ENCODE results near the gene ZRANB3.
"Not testable (repeated sequence)": the region's sequence is repeated elsewhere in the genome, so short reads cannot be mapped to it uniquely, and the experiment has no call there.

The ZRANB3 gene

DNA sequence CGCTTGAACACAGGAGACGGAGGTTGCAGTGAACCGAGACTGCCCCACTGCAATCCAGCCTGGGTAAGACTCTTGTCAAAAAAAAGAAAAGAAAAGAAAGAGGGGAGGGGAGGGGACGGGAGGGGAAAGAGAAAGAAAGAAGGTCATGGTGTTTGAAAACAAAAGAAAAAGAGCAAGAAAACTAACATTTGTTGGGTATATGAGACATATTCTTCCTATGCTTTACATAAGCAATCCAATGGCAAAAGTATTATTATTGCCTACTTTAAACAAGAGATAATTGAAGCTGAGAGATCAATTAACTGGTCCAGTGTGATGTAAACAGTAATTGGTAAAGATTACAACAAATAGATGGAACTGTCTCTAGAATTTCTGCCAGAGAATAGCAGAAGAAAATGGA, 157.3 kb downstream of the ZRANB3 start:
- Histone ChIP-seq H3K27me3 (ENCODE audit: control insufficient read depth in 2 of 2, insufficient read depth in 2 of 2, low read length in 2 of 2) (no peaks in the 10 kb centered on the region), H3K4me1 (ENCODE audit: control insufficient read depth in 2 of 2, insufficient read depth in 2 of 2, low read length in 2 of 2) (no peaks in the 10 kb centered on the region), H3K4me3 (ENCODE audit: low read length in 2 of 2) (no peak overlapping the region), H3K36me3 (ENCODE audit: control insufficient read depth in 2 of 2, insufficient read depth in 2 of 2, low read length in 2 of 2) (no peaks in the 10 kb centered on the region), H3K27ac (ENCODE audit: low read depth in 2 of 2, low read length in 2 of 2) (no peak overlapping the region), H3K9me3 (ENCODE audit: control insufficient read depth in 2 of 2, low read length in 2 of 2) (no peaks in the 10 kb centered on the region), H3K9ac (ENCODE audit: low read depth in 1 of 2, low read length in 2 of 2) (no peak overlapping the region)

DNA sequence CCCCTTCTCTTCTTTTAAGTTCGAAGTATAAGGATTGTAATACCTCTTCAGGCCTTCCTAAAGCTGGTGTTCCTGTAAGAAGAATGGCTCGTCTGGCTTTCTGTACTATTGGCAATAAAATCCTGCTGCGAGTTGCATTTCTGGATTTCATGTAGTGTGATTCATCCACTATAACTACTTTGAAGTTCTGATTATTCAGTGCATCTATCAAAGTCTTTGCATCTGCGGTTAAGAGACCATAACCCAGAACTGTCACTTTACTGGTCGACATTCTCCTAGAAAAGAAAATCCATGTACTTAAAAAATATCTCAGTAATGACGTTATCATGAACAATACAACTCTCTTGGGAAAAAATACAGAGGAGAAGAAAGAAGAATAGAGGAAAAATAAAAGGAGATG, 181.1 kb downstream of the ZRANB3 start:
- Histone ChIP-seq H3K9ac (ENCODE audit: low read depth in 1 of 2, low read length in 2 of 2) (no peak overlapping the region), H3K27ac (ENCODE audit: low read depth in 2 of 2, low read length in 2 of 2) (no peak overlapping the region), H3K4me3 (ENCODE audit: low read length in 2 of 2) (no peak overlapping the region), H3K27me3 (ENCODE audit: control insufficient read depth in 2 of 2, insufficient read depth in 2 of 2, low read length in 2 of 2) (no peaks in the 10 kb centered on the region), H3K36me3 (ENCODE audit: control insufficient read depth in 2 of 2, insufficient read depth in 2 of 2, low read length in 2 of 2) (no peaks in the 10 kb centered on the region), H3K4me1 (ENCODE audit: control insufficient read depth in 2 of 2, insufficient read depth in 2 of 2, low read length in 2 of 2) (no peaks in the 10 kb centered on the region), H3K9me3 (ENCODE audit: control insufficient read depth in 2 of 2, low read length in 2 of 2) (peaks cover 0 to 3% of the 10 kb centered on the region in 2 donors)

DNA sequence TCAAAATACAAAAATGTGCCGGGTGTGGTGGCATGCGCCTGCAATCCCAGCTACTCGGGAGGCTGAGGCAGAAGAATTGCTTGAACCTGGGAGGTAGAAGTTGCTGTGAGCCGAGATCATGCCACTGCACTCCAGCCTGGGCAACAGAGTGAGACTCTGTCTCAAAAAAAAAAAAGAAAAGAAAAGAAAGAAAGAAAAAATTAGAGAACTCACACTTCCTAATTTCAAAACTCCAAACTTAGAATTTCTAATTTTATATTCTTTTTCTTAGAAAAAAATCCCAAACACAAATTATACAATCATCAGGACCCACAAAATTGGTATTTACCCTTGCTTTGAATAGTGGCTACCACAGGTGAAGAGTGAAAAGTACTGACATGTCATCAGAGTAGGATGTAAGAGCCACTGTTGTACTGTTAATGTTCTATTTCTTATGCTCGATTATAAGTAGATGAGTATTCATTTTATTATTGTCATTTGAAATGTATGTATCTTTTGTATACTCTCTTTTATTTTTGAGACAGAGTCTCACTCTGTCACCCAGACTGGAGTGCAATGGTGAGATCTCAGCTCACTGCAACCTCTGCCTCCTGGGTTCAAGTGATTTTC, 182.8 kb downstream of the ZRANB3 start:
- H3K4me3 ChIP-seq (ENCODE audit: low read length in 2 of 2); H3K27me3 ChIP-seq (ENCODE audit: control insufficient read depth in 2 of 2, insufficient read depth in 2 of 2, low read length in 2 of 2); H3K4me1 ChIP-seq (ENCODE audit: control insufficient read depth in 2 of 2, insufficient read depth in 2 of 2, low read length in 2 of 2); H3K9ac ChIP-seq (ENCODE audit: low read depth in 1 of 2, low read length in 2 of 2); H3K27ac ChIP-seq (ENCODE audit: low read depth in 2 of 2, low read length in 2 of 2); H3K9me3 ChIP-seq (ENCODE audit: control insufficient read depth in 2 of 2, low read length in 2 of 2); H3K36me3 ChIP-seq (ENCODE audit: control insufficient read depth in 2 of 2, insufficient read depth in 2 of 2, low read length in 2 of 2): not testable (repeated sequence)

DNA sequence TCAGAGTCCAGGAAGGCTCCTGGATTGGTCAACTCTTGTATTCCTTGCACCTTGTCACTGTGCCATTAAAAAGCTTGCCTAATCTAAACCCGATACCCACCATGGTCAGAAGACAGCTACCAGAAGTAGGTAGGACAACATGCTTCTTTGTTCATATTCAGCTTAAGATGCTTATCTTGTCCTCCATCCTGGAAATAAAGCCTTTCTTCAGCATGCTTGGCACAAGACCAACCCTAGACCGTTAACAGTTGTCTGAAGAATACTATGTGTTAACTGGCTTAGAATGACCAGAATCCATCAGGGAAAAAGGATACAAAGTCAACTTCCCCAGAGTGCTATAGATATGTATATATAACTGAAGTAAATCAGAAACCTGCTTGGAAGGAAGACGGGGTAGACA, 193.9 kb downstream of the ZRANB3 start:
- Histone ChIP-seq H3K4me3 (ENCODE audit: low read length in 2 of 2) (no peak overlapping the region), H3K27me3 (ENCODE audit: control insufficient read depth in 2 of 2, insufficient read depth in 2 of 2, low read length in 2 of 2) (no peaks in the 10 kb centered on the region), H3K4me1 (ENCODE audit: control insufficient read depth in 2 of 2, insufficient read depth in 2 of 2, low read length in 2 of 2) (no peaks in the 10 kb centered on the region), H3K9ac (ENCODE audit: low read depth in 1 of 2, low read length in 2 of 2) (no peak overlapping the region), H3K36me3 (ENCODE audit: control insufficient read depth in 2 of 2, insufficient read depth in 2 of 2, low read length in 2 of 2) (no peaks in the 10 kb centered on the region), H3K9me3 (ENCODE audit: control insufficient read depth in 2 of 2, low read length in 2 of 2) (no peaks in the 10 kb centered on the region), H3K27ac (ENCODE audit: low read depth in 2 of 2, low read length in 2 of 2) (no peak overlapping the region)

DNA sequence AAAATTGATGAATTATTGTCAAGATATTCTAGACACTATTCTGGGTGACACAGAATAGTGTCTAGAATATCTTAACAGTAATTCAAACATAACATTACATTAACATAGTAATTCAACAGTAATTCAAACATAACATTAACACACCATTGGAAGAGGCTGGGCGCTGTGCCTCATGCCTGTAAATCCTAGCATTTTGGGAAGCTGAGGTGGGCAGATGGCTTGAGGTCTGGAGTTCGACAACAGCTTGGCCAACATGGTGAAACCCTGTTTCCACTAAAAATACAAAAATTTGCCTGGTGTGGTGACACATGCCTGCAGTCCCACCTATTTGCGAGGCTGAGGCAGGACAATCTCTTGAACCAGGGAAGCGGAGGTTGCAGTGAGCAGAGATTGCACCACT, 195.8 kb downstream of the ZRANB3 start:
- Histone ChIP-seq H3K4me3 (ENCODE audit: low read length in 2 of 2) (no peak overlapping the region), H3K27me3 (ENCODE audit: control insufficient read depth in 2 of 2, insufficient read depth in 2 of 2, low read length in 2 of 2) (no peaks in the 10 kb centered on the region), H3K9me3 (ENCODE audit: control insufficient read depth in 2 of 2, low read length in 2 of 2) (no peaks in the 10 kb centered on the region), H3K4me1 (ENCODE audit: control insufficient read depth in 2 of 2, insufficient read depth in 2 of 2, low read length in 2 of 2) (no peaks in the 10 kb centered on the region), H3K27ac (ENCODE audit: low read depth in 2 of 2, low read length in 2 of 2) (no peak overlapping the region), H3K9ac (ENCODE audit: low read depth in 1 of 2, low read length in 2 of 2) (no peak overlapping the region), H3K36me3 (ENCODE audit: control insufficient read depth in 2 of 2, insufficient read depth in 2 of 2, low read length in 2 of 2) (no peaks in the 10 kb centered on the region)

DNA sequence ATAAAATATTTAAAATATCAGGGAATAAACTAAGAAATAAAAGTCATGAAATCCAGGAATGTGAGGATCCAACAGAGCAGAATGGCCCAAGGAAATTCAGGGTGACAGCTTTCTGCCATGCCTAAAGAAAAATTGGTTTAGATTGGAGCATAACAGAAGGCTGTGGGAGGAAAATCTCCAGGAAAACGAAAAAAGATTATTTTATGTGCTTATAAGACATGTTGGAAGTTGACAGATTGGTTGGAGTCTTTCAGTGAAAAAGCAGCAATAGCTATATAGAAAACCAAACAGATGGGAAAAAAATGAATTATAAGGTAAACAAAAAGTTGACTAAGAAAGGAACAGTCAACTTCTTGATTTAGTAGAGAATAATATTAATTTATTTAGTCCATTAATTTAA, 203.9 kb downstream of the ZRANB3 start:
- Histone ChIP-seq H3K9ac (ENCODE audit: low read depth in 1 of 2, low read length in 2 of 2) (no peak overlapping the region), H3K4me1 (ENCODE audit: control insufficient read depth in 2 of 2, insufficient read depth in 2 of 2, low read length in 2 of 2) (no peaks in the 10 kb centered on the region), H3K36me3 (ENCODE audit: control insufficient read depth in 2 of 2, insufficient read depth in 2 of 2, low read length in 2 of 2) (no peaks in the 10 kb centered on the region), H3K27ac (ENCODE audit: low read depth in 2 of 2, low read length in 2 of 2) (no peak overlapping the region), H3K4me3 (ENCODE audit: low read length in 2 of 2) (no peak overlapping the region), H3K27me3 (ENCODE audit: control insufficient read depth in 2 of 2, insufficient read depth in 2 of 2, low read length in 2 of 2) (no peaks in the 10 kb centered on the region), H3K9me3 (ENCODE audit: control insufficient read depth in 2 of 2, low read length in 2 of 2) (no peaks in the 10 kb centered on the region)

DNA sequence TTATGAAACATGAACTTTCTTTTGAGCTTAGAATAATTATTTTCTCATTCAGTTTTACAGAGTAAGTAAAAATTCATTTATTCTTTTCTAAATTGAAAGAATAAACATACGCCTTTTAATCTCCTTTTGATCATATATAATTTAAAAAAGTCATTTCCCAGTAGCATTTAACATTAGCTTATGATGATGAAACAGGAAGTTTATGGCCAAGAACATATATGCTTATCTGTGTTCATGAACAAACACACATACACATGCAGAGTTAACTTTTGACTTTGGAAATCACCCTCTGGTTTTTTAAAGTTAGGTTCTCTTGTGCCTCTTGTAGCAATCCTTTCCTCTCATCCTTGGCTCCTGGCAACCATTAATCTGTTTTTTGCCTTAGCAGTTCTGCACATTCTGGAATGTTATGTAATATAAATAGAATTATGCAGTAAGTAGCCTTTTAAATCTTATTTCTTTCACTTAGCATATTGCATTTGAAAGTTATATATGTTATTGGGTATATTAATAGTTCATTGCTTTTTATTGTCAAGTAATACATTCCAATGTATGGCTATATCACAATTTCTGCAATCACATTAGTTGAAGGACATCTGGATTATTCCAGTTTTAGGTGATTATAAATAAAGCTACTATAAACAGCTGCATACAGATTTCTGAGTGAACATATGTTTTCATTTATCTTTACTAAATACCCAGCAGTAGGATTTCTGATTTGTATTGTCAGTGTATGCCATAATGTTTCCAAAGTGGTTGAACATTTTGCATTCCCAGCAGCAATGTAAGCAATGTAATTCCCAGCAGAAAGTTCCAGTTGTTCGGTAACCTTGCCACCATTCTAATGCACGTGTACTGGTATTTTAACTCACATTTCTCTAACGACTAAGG, 210.3 kb downstream of the ZRANB3 start:
- H3K27ac ChIP-seq (ENCODE audit: low read depth in 2 of 2, low read length in 2 of 2), result no peak overlapping the region
- no peaks in the 10 kb centered on the region for H3K4me1 ChIP-seq (ENCODE audit: control insufficient read depth in 2 of 2, insufficient read depth in 2 of 2, low read length in 2 of 2)
- no peak overlapping the region for H3K4me3 ChIP-seq (ENCODE audit: low read length in 2 of 2)
- no peaks in the 10 kb centered on the region for H3K36me3 ChIP-seq (ENCODE audit: control insufficient read depth in 2 of 2, insufficient read depth in 2 of 2, low read length in 2 of 2)
- no peaks in the 10 kb centered on the region for H3K9me3 ChIP-seq (ENCODE audit: control insufficient read depth in 2 of 2, low read length in 2 of 2)
- no peaks in the 10 kb centered on the region for H3K27me3 ChIP-seq (ENCODE audit: control insufficient read depth in 2 of 2, insufficient read depth in 2 of 2, low read length in 2 of 2)
- H3K9ac ChIP-seq (ENCODE audit: low read depth in 1 of 2, low read length in 2 of 2), result no peak overlapping the region

DNA sequence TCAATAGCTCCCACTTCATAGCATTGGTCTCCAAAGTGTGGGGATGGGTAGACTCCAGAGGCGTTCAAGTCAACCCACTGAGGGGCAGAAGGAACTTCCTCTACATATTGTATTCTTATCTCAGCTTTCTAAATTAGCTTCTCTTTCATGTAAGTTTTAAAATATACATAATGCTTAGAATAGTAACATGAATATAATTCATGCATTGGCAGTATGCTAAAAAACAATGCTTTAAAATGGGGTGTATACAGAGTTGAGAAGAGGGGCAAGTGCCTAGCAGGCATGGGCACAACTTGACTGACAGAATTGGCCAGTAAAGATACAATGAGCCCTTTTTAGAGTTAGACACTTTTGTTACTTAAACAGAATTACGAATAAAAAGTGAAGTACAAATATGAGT, 212.2 kb downstream of the ZRANB3 start:
- Histone ChIP-seq H3K27me3 (ENCODE audit: control insufficient read depth in 2 of 2, insufficient read depth in 2 of 2, low read length in 2 of 2) (no peaks in the 10 kb centered on the region), H3K4me1 (ENCODE audit: control insufficient read depth in 2 of 2, insufficient read depth in 2 of 2, low read length in 2 of 2) (no peaks in the 10 kb centered on the region), H3K9ac (ENCODE audit: low read depth in 1 of 2, low read length in 2 of 2) (no peak overlapping the region), H3K9me3 (ENCODE audit: control insufficient read depth in 2 of 2, low read length in 2 of 2) (no peaks in the 10 kb centered on the region), H3K27ac (ENCODE audit: low read depth in 2 of 2, low read length in 2 of 2) (no peak overlapping the region), H3K4me3 (ENCODE audit: low read length in 2 of 2) (no peak overlapping the region), H3K36me3 (ENCODE audit: control insufficient read depth in 2 of 2, insufficient read depth in 2 of 2, low read length in 2 of 2) (no peaks in the 10 kb centered on the region)

DNA sequence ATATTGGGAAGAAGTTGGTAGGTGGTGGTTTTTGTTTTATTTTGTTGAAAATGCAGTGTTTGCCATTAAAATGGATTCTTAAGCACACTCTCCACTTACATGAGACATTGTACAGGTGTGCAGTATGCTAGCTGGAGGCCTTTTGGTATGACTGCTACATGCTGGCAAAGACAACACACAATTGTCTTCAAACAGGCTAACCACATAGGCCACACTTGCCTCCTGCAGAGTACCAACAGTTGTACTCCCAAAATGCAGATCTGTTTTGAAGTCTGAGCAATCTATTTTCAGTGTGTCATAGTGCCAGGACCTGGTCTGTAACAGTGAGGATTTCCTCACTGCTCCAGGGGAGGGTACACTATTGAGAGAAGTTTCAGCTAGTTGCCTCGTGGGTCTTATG, 213.6 kb downstream of the ZRANB3 start:
- no peak overlapping the region for H3K4me3 ChIP-seq (ENCODE audit: low read length in 2 of 2)
- H3K4me1 ChIP-seq (ENCODE audit: control insufficient read depth in 2 of 2, insufficient read depth in 2 of 2, low read length in 2 of 2), result no peaks in the 10 kb centered on the region
- H3K9me3 ChIP-seq (ENCODE audit: control insufficient read depth in 2 of 2, low read length in 2 of 2), result no peaks in the 10 kb centered on the region
- H3K27me3 ChIP-seq (ENCODE audit: control insufficient read depth in 2 of 2, insufficient read depth in 2 of 2, low read length in 2 of 2), result no peaks in the 10 kb centered on the region
- no peak overlapping the region for H3K9ac ChIP-seq (ENCODE audit: low read depth in 1 of 2, low read length in 2 of 2)
- no peaks in the 10 kb centered on the region for H3K36me3 ChIP-seq (ENCODE audit: control insufficient read depth in 2 of 2, insufficient read depth in 2 of 2, low read length in 2 of 2)
- H3K27ac ChIP-seq (ENCODE audit: low read depth in 2 of 2, low read length in 2 of 2), result no peak overlapping the region

DNA sequence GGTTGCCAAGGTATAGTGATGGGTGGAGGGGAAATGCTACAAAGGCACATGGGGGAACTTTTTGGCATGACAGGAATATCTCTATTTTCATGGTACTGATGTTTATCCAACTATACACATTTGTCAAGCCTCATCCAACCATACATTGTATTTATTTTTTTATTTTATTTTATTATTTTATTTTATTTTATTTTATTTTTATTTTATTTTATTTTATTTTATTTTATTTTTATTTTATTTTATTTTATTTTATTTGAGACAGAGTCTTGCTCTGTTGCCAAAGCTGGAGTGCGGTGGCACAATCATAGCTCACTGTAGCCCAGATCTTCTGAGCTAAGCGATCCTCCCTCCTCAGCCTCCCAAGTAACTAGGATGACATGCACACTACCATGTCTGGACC, 219.1 kb downstream of the ZRANB3 start:
- no peaks in the 10 kb centered on the region for H3K9me3 ChIP-seq (ENCODE audit: control insufficient read depth in 2 of 2, low read length in 2 of 2)
- no peak overlapping the region for H3K27ac ChIP-seq (ENCODE audit: low read depth in 2 of 2, low read length in 2 of 2)
- no peaks in the 10 kb centered on the region for H3K36me3 ChIP-seq (ENCODE audit: control insufficient read depth in 2 of 2, insufficient read depth in 2 of 2, low read length in 2 of 2)
- no peaks in the 10 kb centered on the region for H3K4me1 ChIP-seq (ENCODE audit: control insufficient read depth in 2 of 2, insufficient read depth in 2 of 2, low read length in 2 of 2)
- H3K9ac ChIP-seq (ENCODE audit: low read depth in 1 of 2, low read length in 2 of 2), result no peak overlapping the region
- H3K4me3 ChIP-seq (ENCODE audit: low read length in 2 of 2), result no peak overlapping the region
- H3K27me3 ChIP-seq (ENCODE audit: control insufficient read depth in 2 of 2, insufficient read depth in 2 of 2, low read length in 2 of 2), result no peaks in the 10 kb centered on the region
